K562 (cell line): ENCODE data around the gene BAZ2A. TPM values are rescaled to one million over a fixed set of nuclear protein-coding genes. Genes with fewer than 3 reads are reported as not detected.

ENCODE experiments used
- ADNP ChIP-seq: fragments of 200-800 bp; sonication (Bioruptor generic); IDR thresholded peaks from 2 replicates; pipeline ENCODE4 v1.6.1; 2016; ENCODE audit warnings: missing genetic modification characterization, missing compliant biosample characterization
- ELF2 ChIP-seq: fragments of 250-450 bp; sonication (Bioruptor Pico); IDR thresholded peaks from 2 replicates; pipeline ENCODE4 v1.5.0; 2021; ENCODE audit warnings: mild to moderate bottlenecking
- EP300 ChIP-seq: IDR thresholded peaks from 2 replicates; pipeline ENCODE4 v1.6.1; 2012; ENCODE audit warnings: low read length, improper control_type of control experiment
- ESRRB ChIP-seq: fragments of 250-450 bp; sonication (Bioruptor Pico); IDR thresholded peaks from 2 replicates; pipeline ENCODE4 v1.5.0; 2020; ENCODE audit warnings: mild to moderate bottlenecking, moderate library complexity, borderline replicate concordance
- ETV5 ChIP-seq: sonication (generic); formaldehyde crosslinking; IDR thresholded peaks from 2 replicates; pipeline ENCODE4 v1.4.0; 2020; ENCODE audit warnings: low read depth, mild to moderate bottlenecking, missing genetic modification reagents
- EWSR1 ChIP-seq: fragments of 450-650 bp; IDR thresholded peaks from 2 replicates; pipeline ENCODE4 v1.6.1; 2018; ENCODE audit warnings: borderline replicate concordance, mild to moderate bottlenecking, low read depth, moderate library complexity; ENCODE audit not compliant: partially characterized antibody
- HDAC6 ChIP-seq: IDR thresholded peaks from 2 replicates; pipeline ENCODE4 v1.6.1; 2012; ENCODE audit warnings: low read depth, mild to moderate bottlenecking, control low read depth, inconsistent platforms, low read length, moderate library complexity
- PYGO2 ChIP-seq: fragments of 450-650 bp; IDR thresholded peaks from 2 replicates; pipeline ENCODE4 v1.6.1; 2016; ENCODE audit warnings: mild to moderate bottlenecking, missing genetic modification characterization, moderate library complexity, missing compliant biosample characterization
- TCF7L2 ChIP-seq: fragments of 150-350 bp; IDR thresholded peaks from 2 replicates; pipeline ENCODE4 v1.6.1; 2016; ENCODE audit warnings: low read depth, mild to moderate bottlenecking, low read length, moderate library complexity
- TEAD2 ChIP-seq: fragments of 450-650 bp; IDR thresholded peaks from 2 replicates; pipeline ENCODE4 v1.6.1; 2016; ENCODE audit warnings: missing genetic modification characterization, control low read depth, missing compliant biosample characterization
- TEAD4 ChIP-seq, 2 experiments: sonication (generic) in 1 of 2; formaldehyde crosslinking in 1 of 2; IDR thresholded peaks; 2 replicates each; pipeline versions ENCODE4 v1.6.1 to v1.8.0; 2012 to 2022; ENCODE audit warnings: borderline replicate concordance in 1 of 2, inconsistent platforms in 1 of 2, low read length in 1 of 2, mild to moderate bottlenecking in 1 of 2, missing genetic modification reagents in 1 of 2
- TOE1 ChIP-seq, 2 experiments: fragments of 450-650 bp in 1 of 2; sonication (generic) in 1 of 2; formaldehyde crosslinking in 1 of 2; IDR thresholded peaks; 2 replicates each; pipeline versions ENCODE4 v1.7.1 to v1.8.0; 2016 to 2022; ENCODE audit warnings: borderline replicate concordance in 2 of 2, mild to moderate bottlenecking in 2 of 2, antibody characterized with exemption in 1 of 2, inconsistent platforms in 1 of 2, low read depth in 1 of 2, missing genetic modification reagents in 1 of 2, moderate library complexity in 1 of 2
- TRIM24 ChIP-seq, 2 experiments: fragments of 450-650 bp; IDR thresholded peaks; 2 replicates each; pipeline ENCODE4 v1.6.1; 2016
- ZFP36 ChIP-seq: fragments of 150-350 bp; IDR thresholded peaks from 2 replicates; pipeline ENCODE4 v1.6.1; 2018; ENCODE audit warnings: low read length, low read depth; ENCODE audit not compliant: partially characterized antibody
- ZNF444 ChIP-seq: fragments of 250-450 bp; sonication (Bioruptor Pico); IDR thresholded peaks from 2 replicates; pipeline ENCODE4 v1.4.0; 2020; ENCODE audit warnings: mild to moderate bottlenecking, moderate library complexity
- polyA plus RNA-seq, 8 experiments: library from polyadenylated mRNA; depleted of rRNA in 4 of 8; stranded (reverse) in 5 of 8; unstranded in 3 of 8; fragments of >200 nt; fragmentation: Nextera tagmentation in 2 of 8; fragmentation: Illumina TruSeq in 1 of 8; extraction: Ambion mirVana in 2 of 8; extraction: Trizol in 1 of 8; gene quantifications; 2 replicates each; pipeline versions ENCODE4 v1.2.1 to v1.2.3, GENCODE V29; 2011 to 2014; ENCODE audit warnings: inconsistent platforms in 1 of 8, missing spikeins in 1 of 8
- total RNA-seq, 7 experiments: library from RNA; depleted of rRNA in 6 of 7; stranded (reverse); fragments of >200 nt in 6 of 7; fragmentation: Illumina TruSeq in 2 of 7; extraction: Trizol in 2 of 7; gene quantifications; 2 replicates each; pipeline versions ENCODE4 v1.2.1 to v1.2.3, GENCODE V29; 2011 to 2021; ENCODE audit warnings: low replicate concordance in 1 of 7
- TF ChIP-seq, protein P1 (sequence below): fragments of 250-450 bp; sonication (Bioruptor Pico); IDR thresholded peaks from 2 replicates; pipeline ENCODE4 v1.9.0; 2021; ENCODE audit warnings: mild to moderate bottlenecking, inconsistent platforms
- TF ChIP-seq, protein P2 (sequence below): sonication (generic); formaldehyde crosslinking; IDR thresholded peaks from 2 replicates; pipeline ENCODE4 v1.8.1; 2023; ENCODE audit warnings: mild to moderate bottlenecking, missing genetic modification reagents
- TF ChIP-seq, protein P3 (sequence below): sonication (generic); IDR thresholded peaks from 2 replicates; pipeline ENCODE4 v1.6.1; 2016
- TF ChIP-seq, protein P4 (sequence below), 2 experiments: IDR thresholded peaks; 2 replicates each; pipeline ENCODE4 v1.6.1; 2012; ENCODE audit warnings: improper control_type of control experiment in 2 of 2, low read depth in 2 of 2, low read length in 2 of 2, borderline replicate concordance in 1 of 2

The BAZ2A gene
- total and polyA plus RNA-seq, 9 of the 15 experiments (the other 6 are each of a cell fraction or from before 2014, with no cell fraction given), result 4.5 to 86.4 (median 26.2) TPM

DNA sequence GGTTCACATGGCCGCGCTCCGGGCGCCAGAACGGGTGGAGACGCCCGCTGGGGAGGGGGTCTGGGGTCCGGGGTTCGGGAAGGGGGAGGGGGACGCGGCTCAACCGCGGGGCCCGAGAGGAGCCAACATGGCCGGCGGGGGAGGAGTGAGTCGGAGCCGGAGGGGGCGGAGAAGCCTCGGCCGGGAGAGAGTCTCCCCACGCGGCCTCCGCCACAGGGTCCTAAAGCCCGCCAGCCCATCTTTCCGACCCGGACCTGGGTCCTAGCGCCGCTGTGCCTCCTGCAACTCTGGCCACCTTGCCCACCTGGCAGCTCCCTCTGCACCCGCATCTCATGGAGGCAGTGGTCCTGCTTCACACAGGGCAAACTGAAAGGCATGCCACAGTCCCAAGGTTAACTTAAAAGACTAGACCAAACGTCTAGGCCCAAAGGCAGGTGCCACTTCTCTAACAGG is at the start of gene BAZ2A (continued):
- TF ChIP-seq, protein P1, sequence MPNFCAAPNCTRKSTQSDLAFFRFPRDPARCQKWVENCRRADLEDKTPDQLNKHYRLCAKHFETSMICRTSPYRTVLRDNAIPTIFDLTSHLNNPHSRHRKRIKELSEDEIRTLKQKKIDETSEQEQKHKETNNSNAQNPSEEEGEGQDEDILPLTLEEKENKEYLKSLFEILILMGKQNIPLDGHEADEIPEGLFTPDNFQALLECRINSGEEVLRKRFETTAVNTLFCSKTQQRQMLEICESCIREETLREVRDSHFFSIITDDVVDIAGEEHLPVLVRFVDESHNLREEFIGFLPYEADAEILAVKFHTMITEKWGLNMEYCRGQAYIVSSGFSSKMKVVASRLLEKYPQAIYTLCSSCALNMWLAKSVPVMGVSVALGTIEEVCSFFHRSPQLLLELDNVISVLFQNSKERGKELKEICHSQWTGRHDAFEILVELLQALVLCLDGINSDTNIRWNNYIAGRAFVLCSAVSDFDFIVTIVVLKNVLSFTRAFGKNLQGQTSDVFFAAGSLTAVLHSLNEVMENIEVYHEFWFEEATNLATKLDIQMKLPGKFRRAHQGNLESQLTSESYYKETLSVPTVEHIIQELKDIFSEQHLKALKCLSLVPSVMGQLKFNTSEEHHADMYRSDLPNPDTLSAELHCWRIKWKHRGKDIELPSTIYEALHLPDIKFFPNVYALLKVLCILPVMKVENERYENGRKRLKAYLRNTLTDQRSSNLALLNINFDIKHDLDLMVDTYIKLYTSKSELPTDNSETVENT, result no peak
- no peak; the same call in none of the 2 replicates for TF ChIP-seq ZNF444
- TF ChIP-seq TOE1 (IDR thresholded peaks at IDR 0.05; ENCODE audit: borderline replicate concordance), result peak; percentile 98
- no peak for TF ChIP-seq TOE1 (CRISPR knock-in tag; IDR thresholded peaks at IDR 0.05; ENCODE audit: borderline replicate concordance, low read depth)
- no peak for TF ChIP-seq TCF7L2
- no peak for TF ChIP-seq ADNP (tag)
- peak; percentile 44 for TF ChIP-seq EP300
- TF ChIP-seq, protein P2, sequence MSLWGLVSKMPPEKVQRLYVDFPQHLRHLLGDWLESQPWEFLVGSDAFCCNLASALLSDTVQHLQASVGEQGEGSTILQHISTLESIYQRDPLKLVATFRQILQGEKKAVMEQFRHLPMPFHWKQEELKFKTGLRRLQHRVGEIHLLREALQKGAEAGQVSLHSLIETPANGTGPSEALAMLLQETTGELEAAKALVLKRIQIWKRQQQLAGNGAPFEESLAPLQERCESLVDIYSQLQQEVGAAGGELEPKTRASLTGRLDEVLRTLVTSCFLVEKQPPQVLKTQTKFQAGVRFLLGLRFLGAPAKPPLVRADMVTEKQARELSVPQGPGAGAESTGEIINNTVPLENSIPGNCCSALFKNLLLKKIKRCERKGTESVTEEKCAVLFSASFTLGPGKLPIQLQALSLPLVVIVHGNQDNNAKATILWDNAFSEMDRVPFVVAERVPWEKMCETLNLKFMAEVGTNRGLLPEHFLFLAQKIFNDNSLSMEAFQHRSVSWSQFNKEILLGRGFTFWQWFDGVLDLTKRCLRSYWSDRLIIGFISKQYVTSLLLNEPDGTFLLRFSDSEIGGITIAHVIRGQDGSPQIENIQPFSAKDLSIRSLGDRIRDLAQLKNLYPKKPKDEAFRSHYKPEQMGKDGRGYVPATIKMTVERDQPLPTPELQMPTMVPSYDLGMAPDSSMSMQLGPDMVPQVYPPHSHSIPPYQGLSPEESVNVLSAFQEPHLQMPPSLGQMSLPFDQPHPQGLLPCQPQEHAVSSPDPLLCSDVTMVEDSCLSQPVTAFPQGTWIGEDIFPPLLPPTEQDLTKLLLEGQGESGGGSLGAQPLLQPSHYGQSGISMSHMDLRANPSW (CRISPR knock-in tag), result no peak
- TF ChIP-seq, protein P3, sequence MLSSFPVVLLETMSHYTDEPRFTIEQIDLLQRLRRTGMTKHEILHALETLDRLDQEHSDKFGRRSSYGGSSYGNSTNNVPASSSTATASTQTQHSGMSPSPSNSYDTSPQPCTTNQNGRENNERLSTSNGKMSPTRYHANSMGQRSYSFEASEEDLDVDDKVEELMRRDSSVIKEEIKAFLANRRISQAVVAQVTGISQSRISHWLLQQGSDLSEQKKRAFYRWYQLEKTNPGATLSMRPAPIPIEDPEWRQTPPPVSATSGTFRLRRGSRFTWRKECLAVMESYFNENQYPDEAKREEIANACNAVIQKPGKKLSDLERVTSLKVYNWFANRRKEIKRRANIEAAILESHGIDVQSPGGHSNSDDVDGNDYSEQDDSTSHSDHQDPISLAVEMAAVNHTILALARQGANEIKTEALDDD, result no peak
- no peak for TF ChIP-seq TEAD2 (tag)
- peak; percentile 23 for TF ChIP-seq TEAD4 (IDR thresholded peaks at IDR 0.05; ENCODE audit: low read length)
- TF ChIP-seq TEAD4 (CRISPR knock-in tag; IDR thresholded peaks at IDR 0.05; ENCODE audit: borderline replicate concordance), result no peak
- no peak for TF ChIP-seq PYGO2
- no peak for TF ChIP-seq ZFP36
- TF ChIP-seq ELF2 (CRISPR knock-in tag), result peak; percentile 64; the same call in 1 of the 2 replicates
- no peak for TF ChIP-seq ESRRB (CRISPR knock-in tag)
- TF ChIP-seq TRIM24 (IDR thresholded peaks at IDR 0.05), result 0 out of 4 replicates have a peak, but pooled peaks of 1 of the 2 experiments have one; percentile 49
- TF ChIP-seq, protein P4, sequence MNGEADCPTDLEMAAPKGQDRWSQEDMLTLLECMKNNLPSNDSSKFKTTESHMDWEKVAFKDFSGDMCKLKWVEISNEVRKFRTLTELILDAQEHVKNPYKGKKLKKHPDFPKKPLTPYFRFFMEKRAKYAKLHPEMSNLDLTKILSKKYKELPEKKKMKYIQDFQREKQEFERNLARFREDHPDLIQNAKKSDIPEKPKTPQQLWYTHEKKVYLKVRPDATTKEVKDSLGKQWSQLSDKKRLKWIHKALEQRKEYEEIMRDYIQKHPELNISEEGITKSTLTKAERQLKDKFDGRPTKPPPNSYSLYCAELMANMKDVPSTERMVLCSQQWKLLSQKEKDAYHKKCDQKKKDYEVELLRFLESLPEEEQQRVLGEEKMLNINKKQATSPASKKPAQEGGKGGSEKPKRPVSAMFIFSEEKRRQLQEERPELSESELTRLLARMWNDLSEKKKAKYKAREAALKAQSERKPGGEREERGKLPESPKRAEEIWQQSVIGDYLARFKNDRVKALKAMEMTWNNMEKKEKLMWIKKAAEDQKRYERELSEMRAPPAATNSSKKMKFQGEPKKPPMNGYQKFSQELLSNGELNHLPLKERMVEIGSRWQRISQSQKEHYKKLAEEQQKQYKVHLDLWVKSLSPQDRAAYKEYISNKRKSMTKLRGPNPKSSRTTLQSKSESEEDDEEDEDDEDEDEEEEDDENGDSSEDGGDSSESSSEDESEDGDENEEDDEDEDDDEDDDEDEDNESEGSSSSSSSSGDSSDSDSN (IDR thresholded peaks at IDR 0.05; ENCODE audit: borderline replicate concordance in 1 of 2, low read depth in 2 of 2, low read length in 2 of 2), result no peak
- TF ChIP-seq EWSR1, result no peak
- 0 out of 2 replicates have a peak, but pooled peaks have one; percentile 38 for TF ChIP-seq ETV5 (CRISPR knock-in tag)
- TF ChIP-seq HDAC6, result no peak
